Superior temporal gyrus (tissue), 1 donor: ENCODE data around the gene CIART.
"Not testable (repeated sequence)": the region's sequence is repeated elsewhere in the genome, so short reads cannot be mapped to it uniquely, and the experiment has no call there.

Experiments used
- DNase-seq: peaks from one replicate; pipeline ENCODE4 v3.0.0-alpha.2; 2016; ENCODE audit errors: extremely low spot score

CIART gene

GRCh38 chr1:150309758-150310508, 27.6 kb downstream of the CIART start:
- no peak for DNase-seq

GRCh38 chr1:150311762-150312161, 29.4 kb downstream of the CIART start:
- no peak for DNase-seq

GRCh38 chr1:150314691-150315090, 32.3 kb downstream of the CIART start:
- not testable (repeated sequence) for DNase-seq

GRCh38 chr1:150320667-150320978, 38.3 kb downstream of the CIART start:
- no peak for DNase-seq

- no peak for DNase-seq
Measured at GRCh38 chr1:150321826-150322166, 39.4 kb downstream of the CIART start.

GRCh38 chr1:150322310-150322709, 40.0 kb downstream of the CIART start:
- no peak for DNase-seq

- no peak for DNase-seq
Measured at GRCh38 chr1:150332651-150333290, 50.4 kb downstream of the CIART start.
